ENCODE data around the gene MUL1. TPM values are rescaled to one million over a fixed set of nuclear protein-coding genes. Genes with fewer than 3 reads are reported as not detected.

MUL1 gene
- total and polyA plus RNA-seq, 9 of the 15 experiments (the other 6 are each of a cell fraction or from before 2014, with no cell fraction given) = 10.4 to 32.9 (median 19.3) TPM

DNA sequence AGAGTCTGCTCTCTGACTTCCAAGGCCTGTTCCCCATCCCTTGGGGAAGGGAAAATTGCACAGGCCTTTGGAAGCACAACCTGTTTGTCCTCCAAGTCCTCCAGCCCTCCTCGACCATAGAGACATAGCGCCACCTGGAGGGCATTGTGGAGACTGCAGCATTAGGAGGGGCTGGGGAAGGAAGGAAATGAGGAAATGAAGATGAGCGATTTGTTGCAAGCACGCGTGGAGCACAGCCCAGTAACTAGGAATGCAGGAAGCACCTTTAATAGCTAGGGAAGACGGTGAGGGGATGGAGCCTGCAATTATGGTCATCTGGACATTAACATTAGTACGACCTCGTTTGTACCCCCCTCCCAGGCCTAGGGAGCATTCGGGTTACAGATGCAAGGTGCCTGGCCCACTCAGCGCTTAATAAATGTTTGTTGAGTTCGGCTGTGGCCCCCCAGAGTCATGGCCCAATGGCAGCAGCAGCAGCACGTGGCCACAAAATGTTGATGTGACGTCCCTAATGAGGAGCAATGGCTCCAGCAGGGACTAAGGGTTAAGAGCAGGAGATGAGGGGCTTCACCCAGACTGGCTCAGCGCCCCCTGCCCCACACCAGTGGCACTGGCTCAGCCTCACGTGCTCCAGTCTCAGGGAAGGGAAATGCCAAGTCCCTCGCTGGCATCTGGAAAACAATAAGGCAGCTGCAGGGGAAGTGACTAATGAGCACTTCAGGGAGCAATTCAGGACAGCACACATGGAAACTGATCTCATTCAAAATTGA, 13.9 kb downstream of the MUL1 start (continued):
- TF ChIP-seq, protein P1, sequence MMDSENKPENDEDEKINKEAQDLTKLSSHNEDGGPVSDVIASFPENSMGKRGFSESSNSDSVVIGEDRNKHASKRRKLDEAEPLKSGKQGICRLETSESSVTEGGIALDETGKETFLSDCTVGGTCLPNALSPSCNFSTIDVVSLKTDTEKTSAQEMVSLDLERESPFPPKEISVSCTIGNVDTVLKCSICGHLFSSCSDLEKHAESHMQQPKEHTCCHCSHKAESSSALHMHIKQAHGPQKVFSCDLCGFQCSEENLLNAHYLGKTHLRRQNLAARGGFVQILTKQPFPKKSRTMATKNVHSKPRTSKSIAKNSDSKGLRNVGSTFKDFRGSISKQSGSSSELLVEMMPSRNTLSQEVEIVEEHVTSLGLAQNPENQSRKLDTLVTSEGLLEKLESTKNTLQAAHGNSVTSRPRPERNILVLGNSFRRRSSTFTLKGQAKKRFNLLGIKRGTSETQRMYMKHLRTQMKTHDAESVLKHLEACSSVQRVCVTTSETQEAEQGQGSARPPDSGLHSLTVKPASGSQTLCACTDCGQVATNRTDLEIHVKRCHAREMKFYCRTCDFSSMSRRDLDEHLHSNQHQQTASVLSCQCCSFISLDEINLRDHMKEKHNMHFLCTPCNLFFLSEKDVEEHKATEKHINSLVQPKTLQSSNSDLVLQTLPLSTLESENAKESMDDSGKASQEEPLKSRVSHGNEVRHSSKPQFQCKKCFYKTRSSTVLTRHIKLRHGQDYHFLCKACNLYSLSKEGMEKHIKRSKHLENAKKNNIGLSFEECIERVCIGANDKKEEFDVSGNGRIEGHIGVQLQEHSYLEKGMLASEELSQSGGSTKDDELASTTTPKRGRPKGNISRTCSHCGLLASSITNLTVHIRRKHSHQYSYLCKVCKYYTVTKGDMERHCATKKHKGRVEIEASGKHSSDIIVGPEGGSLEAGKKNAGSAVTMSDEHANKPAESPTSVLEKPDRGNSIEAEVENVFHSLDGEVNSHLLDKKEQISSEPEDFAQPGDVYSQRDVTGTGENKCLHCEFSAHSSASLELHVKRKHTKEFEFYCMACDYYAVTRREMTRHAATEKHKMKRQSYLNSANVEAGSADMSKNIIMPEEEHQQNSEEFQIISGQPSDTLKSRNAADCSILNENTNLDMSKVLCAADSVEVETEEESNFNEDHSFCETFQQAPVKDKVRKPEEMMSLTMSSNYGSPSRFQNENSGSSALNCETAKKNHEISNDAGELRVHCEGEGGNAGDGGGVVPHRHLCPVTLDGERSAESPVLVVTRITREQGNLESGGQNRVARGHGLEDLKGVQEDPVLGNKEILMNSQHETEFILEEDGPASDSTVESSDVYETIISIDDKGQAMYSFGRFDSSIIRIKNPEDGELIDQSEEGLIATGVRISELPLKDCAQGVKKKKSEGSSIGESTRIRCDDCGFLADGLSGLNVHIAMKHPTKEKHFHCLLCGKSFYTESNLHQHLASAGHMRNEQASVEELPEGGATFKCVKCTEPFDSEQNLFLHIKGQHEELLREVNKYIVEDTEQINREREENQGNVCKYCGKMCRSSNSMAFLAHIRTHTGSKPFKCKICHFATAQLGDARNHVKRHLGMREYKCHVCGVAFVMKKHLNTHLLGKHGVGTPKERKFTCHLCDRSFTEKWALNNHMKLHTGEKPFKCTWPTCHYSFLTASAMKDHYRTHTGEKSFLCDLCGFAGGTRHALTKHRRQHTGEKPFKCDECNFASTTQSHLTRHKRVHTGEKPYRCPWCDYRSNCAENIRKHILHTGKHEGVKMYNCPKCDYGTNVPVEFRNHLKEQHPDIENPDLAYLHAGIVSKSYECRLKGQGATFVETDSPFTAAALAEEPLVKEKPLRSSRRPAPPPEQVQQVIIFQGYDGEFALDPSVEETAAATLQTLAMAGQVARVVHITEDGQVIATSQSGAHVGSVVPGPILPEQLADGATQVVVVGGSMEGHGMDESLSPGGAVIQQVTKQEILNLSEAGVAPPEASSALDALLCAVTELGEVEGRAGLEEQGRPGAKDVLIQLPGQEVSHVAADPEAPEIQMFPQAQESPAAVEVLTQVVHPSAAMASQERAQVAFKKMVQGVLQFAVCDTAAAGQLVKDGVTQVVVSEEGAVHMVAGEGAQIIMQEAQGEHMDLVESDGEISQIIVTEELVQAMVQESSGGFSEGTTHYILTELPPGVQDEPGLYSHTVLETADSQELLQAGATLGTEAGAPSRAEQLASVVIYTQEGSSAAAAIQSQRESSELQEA (IDR thresholded peaks at IDR 0.05; ENCODE audit: low read depth) = no peak
- TF ChIP-seq GABPB1 (CRISPR knock-in tag; IDR thresholded peaks at IDR 0.05) = peak; percentile 48
- no peak for TF ChIP-seq ZNF143 (CRISPR knock-in tag; IDR thresholded peaks at IDR 0.05)
- TF ChIP-seq MEF2A (IDR thresholded peaks at IDR 0.05; ENCODE audit: control insufficient read depth, low read depth, low read length) = no peak
- no peak for TF ChIP-seq STAT5B (CRISPR knock-in tag; IDR thresholded peaks at IDR 0.05)
- TF ChIP-seq HDGF (IDR thresholded peaks at IDR 0.05) = peak; percentile 79; the same call in 1 of the 2 replicates
- 0 out of 2 replicates have a peak, but pooled peaks have one; percentile 33 for TF ChIP-seq PHB (CRISPR knock-in tag; IDR thresholded peaks at IDR 0.05)
- peak in 1 of 2 experiments; percentile 74; a peak in 1 of 4 replicates for TF ChIP-seq RCOR1 (IDR thresholded peaks at IDR 0.05; ENCODE audit: borderline replicate concordance in 1 of 2, low read depth in 2 of 2, low read length in 2 of 2)
- TF ChIP-seq ZNF354B (CRISPR knock-in tag; IDR thresholded peaks at IDR 0.05) = no peak
- TF ChIP-seq ZNF23 (CRISPR knock-in tag; IDR thresholded peaks at IDR 0.05) = no peak
- no peak for TF ChIP-seq TARDBP (IDR thresholded peaks at IDR 0.05)
- peak; percentile 99 for TF ChIP-seq SMC3 (conservative IDR thresholded peaks at IDR 0.05; ENCODE audit: insufficient read depth, low read depth, low read length)
- peak; percentile 52; the same call in 1 of the 2 replicates for TF ChIP-seq ELF4 (CRISPR knock-in tag; IDR thresholded peaks at IDR 0.05)
- TF ChIP-seq HDAC1 (IDR thresholded peaks at IDR 0.05) = 0 out of 4 replicates have a peak, but pooled peaks of 1 of the 2 experiments have one; percentile 17
